ENCODE data around the gene KCND3. TPM values are rescaled to one million over a fixed set of nuclear protein-coding genes. Genes with fewer than 3 reads are reported as not detected.

KCND3 gene
- total RNA-seq, 2 experiments from 2014 or later: not detected

DNA sequence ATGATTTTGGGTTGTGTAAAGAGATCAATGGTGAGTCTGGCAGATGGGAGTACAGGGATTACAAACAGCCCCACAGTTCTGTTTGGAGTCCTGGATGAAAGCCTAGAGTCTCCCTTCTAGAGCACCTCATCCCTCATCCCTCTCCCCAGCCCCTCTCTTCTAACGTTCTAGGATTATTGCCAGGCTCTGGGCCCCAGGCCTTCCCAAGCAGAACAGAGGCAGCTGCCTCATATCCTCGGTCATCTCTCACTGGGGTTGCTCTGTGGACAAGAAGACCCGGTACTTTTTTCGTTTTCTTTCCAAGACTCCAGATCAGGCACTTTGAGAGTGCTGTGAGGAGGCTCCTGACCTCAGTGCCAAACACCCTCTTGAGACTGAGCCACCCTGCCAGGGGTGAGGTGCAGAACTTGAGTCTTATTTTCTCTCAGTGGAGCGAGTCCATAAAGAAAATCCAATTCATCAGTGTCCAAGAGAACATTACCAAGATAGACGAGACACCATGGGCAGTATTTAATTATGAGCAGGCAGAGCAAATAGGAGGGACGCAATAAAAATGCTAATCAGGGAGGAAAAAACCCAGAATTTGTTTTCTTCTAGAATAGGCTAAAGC, 17.1 kb upstream of the KCND3 start:
- DNase-seq: no peak
- Mint-ChIP-seq H3K4me3 (no peak overlapping the region), H3K9me3 (ENCODE audit: low read depth) (no peaks in the 10 kb centered on the region), H3K27ac (no peak overlapping the region), H3K27me3 (peaks cover 12% of the 10 kb centered on the region), H3K4me1 (no peaks in the 10 kb centered on the region), H3K36me3 (ENCODE audit: low read depth) (no peaks in the 10 kb centered on the region)
- POLR2A ChIA-PET: no interaction called here
- ATAC-seq: no peak
- intact Hi-C loops (cut with DNase I, micrococcal nuclease): no loop called here
- CTCF ChIA-PET: no interaction called here

DNA sequence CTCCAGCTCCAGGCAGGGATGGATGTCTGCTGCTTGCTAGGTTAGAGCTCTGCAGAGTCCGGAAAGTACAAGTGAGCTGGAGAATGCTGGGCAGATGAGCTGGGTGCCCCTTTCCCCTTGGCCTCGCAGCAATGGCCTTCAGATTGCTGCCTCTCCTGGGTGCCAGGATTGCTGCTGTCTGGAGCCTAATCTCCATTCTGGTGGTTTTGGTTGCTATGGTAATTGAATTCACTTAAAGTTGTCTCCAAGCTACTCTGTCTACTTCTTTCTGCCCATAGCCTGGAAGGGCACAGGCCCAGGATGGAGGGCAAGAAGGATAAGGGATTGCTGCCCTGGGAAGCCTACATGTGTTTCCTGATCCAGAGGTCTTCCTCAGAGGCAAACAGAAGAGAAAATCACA, 14.6 kb upstream of the KCND3 start:
- H3K36me3 Mint-ChIP-seq (ENCODE audit: low read depth): no peaks in the 10 kb centered on the region
- H3K4me3 Mint-ChIP-seq: no peak overlapping the region
- H3K9me3 Mint-ChIP-seq (ENCODE audit: low read depth): no peaks in the 10 kb centered on the region
- H3K27ac Mint-ChIP-seq: no peak overlapping the region
- intact Hi-C loops (cut with DNase I, micrococcal nuclease): no loop called here
- H3K27me3 Mint-ChIP-seq: peaks cover 24% of the 10 kb centered on the region
- CTCF ChIA-PET: no interaction called here
- no peak for ATAC-seq
- POLR2A ChIA-PET: no interaction called here
- DNase-seq: no peak
- H3K4me1 Mint-ChIP-seq: no peaks in the 10 kb centered on the region

DNA sequence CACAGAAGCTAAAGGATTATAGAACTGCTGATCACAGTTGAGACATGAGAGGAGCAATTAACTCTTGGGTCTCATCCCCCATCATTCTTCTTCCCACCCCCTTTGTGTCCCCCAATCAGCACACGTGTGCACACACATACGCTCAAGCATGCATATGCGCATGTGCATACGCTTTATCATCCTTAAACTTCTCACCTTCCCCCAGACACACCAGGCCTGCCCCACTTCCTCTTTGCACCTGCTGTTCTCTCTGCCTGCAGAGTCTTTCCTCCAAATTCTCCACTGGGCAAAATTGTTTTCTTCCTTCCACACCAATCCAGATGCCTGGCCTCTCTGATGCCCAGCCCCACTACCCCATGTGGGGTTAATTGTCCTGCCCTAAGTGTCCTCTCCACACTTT, 13.0 kb upstream of the KCND3 start:
- no peaks in the 10 kb centered on the region for H3K36me3 Mint-ChIP-seq (ENCODE audit: low read depth)
- H3K27ac Mint-ChIP-seq: no peak overlapping the region
- DNase-seq: no peak
- H3K27me3 Mint-ChIP-seq: peaks cover 28% of the 10 kb centered on the region
- H3K9me3 Mint-ChIP-seq (ENCODE audit: low read depth): no peaks in the 10 kb centered on the region
- CTCF ChIA-PET: no interaction called here
- intact Hi-C loops (cut with DNase I, micrococcal nuclease): no loop called here
- POLR2A ChIA-PET: no interaction called here
- H3K4me1 Mint-ChIP-seq: no peaks in the 10 kb centered on the region
- ATAC-seq: no peak
- H3K4me3 Mint-ChIP-seq: no peak overlapping the region

DNA sequence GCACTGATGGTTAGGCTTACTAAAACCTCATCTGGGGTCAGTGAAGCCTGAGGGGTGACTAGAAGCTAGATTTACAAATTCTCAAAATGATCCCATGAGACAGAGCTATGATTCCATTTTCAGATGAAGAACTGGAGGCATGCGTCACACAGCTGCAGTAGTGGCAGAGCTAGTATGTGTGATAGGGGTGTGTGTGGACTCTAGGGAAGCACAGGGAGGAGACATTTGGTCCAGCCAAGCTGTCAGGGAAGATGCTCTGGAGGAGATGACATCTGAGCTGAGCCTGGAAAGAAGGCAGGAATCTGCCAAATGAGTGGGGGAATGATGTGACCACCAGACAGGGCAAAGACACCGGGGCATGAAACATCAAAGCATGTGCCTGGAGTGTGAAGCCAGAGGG, 12.0 kb upstream of the KCND3 start:
- no peak for DNase-seq
- Mint-ChIP-seq H3K27me3 (peaks cover 31% of the 10 kb centered on the region), H3K36me3 (ENCODE audit: low read depth) (no peaks in the 10 kb centered on the region), H3K4me1 (no peaks in the 10 kb centered on the region), H3K9me3 (ENCODE audit: low read depth) (no peaks in the 10 kb centered on the region), H3K4me3 (no peak overlapping the region), H3K27ac (no peak overlapping the region)
- intact Hi-C loops (cut with DNase I, micrococcal nuclease): no loop called here
- POLR2A ChIA-PET: interaction anchor here (0.6 kb wide), 1 partner anchor 106 kb away, joined by 4 read pairs; no protein-coding TSS in a partner anchor
- CTCF ChIA-PET: no interaction called here
- no peak for ATAC-seq

DNA sequence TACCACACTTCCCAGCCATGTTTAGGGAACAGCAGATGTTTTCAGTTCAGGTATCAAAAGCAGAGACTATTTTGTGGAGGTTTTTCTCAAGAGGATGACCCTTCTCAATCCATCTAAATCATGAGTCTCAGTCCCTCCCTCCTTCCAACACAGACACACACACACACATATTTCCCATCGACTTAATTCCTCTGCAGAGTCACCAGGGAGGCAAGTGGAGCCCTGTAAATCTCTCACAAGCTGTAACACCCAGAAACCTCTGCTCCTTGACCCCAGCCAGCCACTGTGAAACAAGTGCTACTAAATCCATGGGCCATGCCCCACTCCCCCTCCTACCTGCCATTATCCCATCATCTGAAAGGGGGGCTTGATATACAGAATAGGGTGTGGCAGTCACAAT, 10.6 kb upstream of the KCND3 start:
- H3K27ac Mint-ChIP-seq: no peak overlapping the region
- no peaks in the 10 kb centered on the region for H3K9me3 Mint-ChIP-seq (ENCODE audit: low read depth)
- ATAC-seq (no peak), DNase-seq (no peak)
- no peak overlapping the region for H3K4me3 Mint-ChIP-seq
- ChIA-PET POLR2A (no interaction called here), CTCF (interaction anchor here (0.5 kb wide), 1 partner anchor 1938 kb away, joined by 3 read pairs; no protein-coding TSS in a partner anchor)
- H3K4me1 Mint-ChIP-seq: no peaks in the 10 kb centered on the region
- H3K27me3 Mint-ChIP-seq: peaks cover 35% of the 10 kb centered on the region
- H3K36me3 Mint-ChIP-seq (ENCODE audit: low read depth): no peaks in the 10 kb centered on the region
- intact Hi-C loops (cut with DNase I, micrococcal nuclease): no loop called here

DNA sequence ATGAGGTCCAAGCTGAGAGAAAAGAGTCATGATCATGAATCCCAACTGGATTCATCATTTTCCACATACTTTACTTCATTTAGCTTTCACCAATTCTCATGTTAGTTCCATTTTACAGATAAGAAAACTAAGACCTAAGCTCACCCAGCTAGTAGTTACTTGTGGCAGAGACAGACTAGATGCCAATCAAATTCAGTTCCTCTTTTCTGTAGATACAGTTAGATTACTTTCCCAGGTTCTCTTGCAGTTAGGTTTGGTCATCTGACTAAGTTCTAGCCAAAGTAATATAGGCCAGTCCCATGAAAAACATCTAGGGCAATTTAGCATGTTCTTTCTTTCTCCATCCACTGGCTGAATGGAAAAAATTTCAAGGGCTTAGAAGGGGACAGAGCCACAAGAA, 8.9 kb upstream of the KCND3 start:
- intact Hi-C loops (cut with DNase I, micrococcal nuclease): no loop called here
- POLR2A ChIA-PET: no interaction called here
- no peaks in the 10 kb centered on the region for H3K4me1 Mint-ChIP-seq
- no peaks in the 10 kb centered on the region for H3K9me3 Mint-ChIP-seq (ENCODE audit: low read depth)
- CTCF ChIA-PET: no interaction called here
- no peak overlapping the region for H3K4me3 Mint-ChIP-seq
- H3K36me3 Mint-ChIP-seq (ENCODE audit: low read depth): no peaks in the 10 kb centered on the region
- DNase-seq (no peak), ATAC-seq (no peak)
- H3K27ac Mint-ChIP-seq: no peak overlapping the region
- H3K27me3 Mint-ChIP-seq: peaks cover 42% of the 10 kb centered on the region

DNA sequence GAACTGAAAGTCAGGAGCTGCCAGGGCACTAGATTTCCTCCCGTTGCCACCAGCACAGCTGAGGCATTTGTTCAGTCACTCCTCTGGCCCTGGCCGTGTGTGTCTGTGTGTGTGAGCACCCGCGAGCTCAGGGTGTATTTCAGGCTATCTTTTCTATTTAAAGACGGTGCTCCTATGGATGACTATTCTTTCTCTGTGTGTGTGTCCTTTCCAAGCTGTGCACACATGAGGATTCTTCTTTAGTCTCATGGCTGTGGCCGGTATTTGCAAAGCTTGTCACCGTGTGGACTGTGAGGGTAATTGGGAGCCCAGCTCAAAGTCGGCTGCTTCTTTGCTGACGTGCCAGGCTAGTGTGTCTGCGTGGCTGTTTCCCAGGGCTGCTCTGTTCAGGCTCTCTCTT, 3.0 kb upstream of the KCND3 start:
- intact Hi-C loops (cut with DNase I, micrococcal nuclease): no loop called here
- ChIA-PET CTCF (interaction anchor here (0.6 kb wide), 2 partner anchors 89 to 1621 kb away, joined by 3 read pairs; no protein-coding TSS in a partner anchor), POLR2A (no interaction called here)
- Mint-ChIP-seq H3K4me1 (peaks cover 11% of the 10 kb centered on the region), H3K9me3 (ENCODE audit: low read depth) (no peaks in the 10 kb centered on the region), H3K27ac (no peak overlapping the region), H3K36me3 (ENCODE audit: low read depth) (no peaks in the 10 kb centered on the region), H3K4me3 (no peak overlapping the region), H3K27me3 (peaks cover 62% of the 10 kb centered on the region)
- ATAC-seq (no peak), DNase-seq (no peak)

DNA sequence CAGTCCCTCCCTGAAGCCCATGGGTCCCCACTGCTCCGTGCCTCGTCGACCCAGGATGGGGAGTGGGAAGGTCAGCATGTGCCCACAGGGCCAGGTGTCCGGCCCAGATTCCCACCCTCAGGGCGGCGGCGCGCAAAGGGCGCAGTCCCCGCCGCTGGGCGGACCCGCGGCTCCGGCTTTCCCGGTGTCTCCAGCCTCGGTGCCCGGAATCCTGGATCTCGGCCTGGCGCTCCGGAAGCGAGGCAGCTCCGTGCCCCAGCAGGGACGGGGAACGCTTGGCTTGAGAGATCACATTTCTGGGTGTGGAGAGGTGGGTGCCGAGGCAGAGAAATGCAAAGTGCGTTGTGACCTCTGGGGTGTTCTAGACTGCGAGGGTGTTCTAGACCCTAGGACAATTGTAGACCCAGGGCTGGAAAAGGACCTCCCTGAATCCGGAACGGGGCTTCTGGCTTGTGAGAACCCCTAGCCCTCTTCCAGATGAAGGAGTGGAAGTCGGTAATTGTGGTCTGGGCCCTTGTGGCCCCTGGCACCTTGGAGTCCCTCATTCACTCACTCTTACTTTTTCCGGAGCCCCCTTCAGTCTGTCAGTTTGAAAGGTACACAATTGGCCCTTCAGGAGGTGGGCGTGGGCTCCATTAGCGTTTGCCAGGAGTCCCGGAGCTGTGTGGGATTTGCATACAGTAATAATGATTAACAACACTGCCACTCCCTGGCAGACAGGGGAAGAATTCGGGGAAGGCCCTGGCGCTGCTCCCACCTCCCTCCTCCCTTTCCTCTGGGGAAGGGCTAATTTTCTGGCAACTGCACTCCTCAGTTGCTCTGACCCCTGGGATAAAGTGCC, 1.6 kb upstream of the KCND3 start:
- intact Hi-C loops (cut with DNase I, micrococcal nuclease): no loop called here
- Mint-ChIP-seq H3K9me3 (ENCODE audit: low read depth) (no peaks in the 10 kb centered on the region), H3K36me3 (ENCODE audit: low read depth) (no peaks in the 10 kb centered on the region), H3K4me1 (peaks cover 11% of the 10 kb centered on the region), H3K4me3 (peak overlapping the region; percentile 49), H3K27ac (no peak overlapping the region), H3K27me3 (peaks cover 69% of the 10 kb centered on the region)
- DNase-seq (peak; percentile 20), ATAC-seq (peak; percentile 33)
- POLR2A ChIA-PET: no interaction called here
- CTCF ChIA-PET: interaction anchor here (0.6 to 0.8 kb wide), 2 partner anchors 18 to 331 kb away, joined by 4 read pairs; no protein-coding TSS in a partner anchor

DNA sequence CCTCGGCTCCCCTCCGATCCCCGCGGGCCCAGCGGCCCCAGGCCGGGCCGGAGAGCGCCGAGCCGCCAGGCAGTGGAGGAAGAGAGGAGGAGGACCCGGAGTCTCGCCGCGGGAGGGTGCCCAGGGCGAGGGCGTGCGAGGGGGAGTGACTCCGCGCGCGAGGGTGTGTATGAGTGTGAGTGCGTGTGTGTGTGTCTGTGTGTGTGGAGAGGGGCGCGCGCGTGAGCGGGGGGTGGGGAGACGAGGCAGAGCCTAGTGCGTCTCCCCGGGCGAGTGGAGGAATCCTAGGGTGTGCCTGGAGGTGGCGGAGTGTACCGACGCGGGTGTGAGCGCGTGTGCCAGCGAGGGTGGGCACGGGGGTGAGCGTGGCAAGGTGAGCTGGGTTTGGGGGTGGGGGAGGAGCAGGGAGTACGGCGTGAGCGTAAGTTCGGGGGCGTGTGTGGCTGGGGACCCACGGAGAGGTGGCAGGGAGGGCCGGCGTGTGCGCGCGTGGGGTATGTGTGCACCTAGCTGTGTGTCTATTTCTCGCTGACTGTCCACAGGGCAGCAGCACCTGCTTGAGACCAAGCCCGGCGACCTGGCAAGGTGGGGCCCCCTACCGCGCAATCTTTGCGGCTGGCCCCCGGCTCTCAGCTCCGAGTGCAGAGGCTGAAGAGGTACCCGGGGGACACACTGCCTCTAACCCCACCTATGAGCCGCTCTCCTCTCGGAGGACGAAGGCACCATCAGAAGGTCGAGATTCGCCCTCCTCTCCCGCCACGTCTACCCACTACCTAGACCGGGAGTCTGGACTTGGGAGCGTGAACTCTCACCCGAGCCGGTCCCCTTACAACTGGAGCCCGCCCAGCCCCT, 784 bp upstream of the KCND3 start:
- ATAC-seq (peak; percentile 34), DNase-seq (no peak)
- ChIA-PET CTCF (interaction anchor here (0.6 kb wide), 1 partner anchor 19 kb away, joined by 4 read pairs; no protein-coding TSS in a partner anchor), POLR2A (no interaction called here)
- H3K4me1 Mint-ChIP-seq: peaks cover 11% of the 10 kb centered on the region
- H3K27ac Mint-ChIP-seq: no peak overlapping the region
- intact Hi-C loops (cut with DNase I, micrococcal nuclease): no loop called here
- H3K9me3 Mint-ChIP-seq (ENCODE audit: low read depth): no peaks in the 10 kb centered on the region
- no peaks in the 10 kb centered on the region for H3K36me3 Mint-ChIP-seq (ENCODE audit: low read depth)
- peaks cover 63% of the 10 kb centered on the region for H3K27me3 Mint-ChIP-seq
- peak overlapping the region; percentile 49 for H3K4me3 Mint-ChIP-seq

DNA sequence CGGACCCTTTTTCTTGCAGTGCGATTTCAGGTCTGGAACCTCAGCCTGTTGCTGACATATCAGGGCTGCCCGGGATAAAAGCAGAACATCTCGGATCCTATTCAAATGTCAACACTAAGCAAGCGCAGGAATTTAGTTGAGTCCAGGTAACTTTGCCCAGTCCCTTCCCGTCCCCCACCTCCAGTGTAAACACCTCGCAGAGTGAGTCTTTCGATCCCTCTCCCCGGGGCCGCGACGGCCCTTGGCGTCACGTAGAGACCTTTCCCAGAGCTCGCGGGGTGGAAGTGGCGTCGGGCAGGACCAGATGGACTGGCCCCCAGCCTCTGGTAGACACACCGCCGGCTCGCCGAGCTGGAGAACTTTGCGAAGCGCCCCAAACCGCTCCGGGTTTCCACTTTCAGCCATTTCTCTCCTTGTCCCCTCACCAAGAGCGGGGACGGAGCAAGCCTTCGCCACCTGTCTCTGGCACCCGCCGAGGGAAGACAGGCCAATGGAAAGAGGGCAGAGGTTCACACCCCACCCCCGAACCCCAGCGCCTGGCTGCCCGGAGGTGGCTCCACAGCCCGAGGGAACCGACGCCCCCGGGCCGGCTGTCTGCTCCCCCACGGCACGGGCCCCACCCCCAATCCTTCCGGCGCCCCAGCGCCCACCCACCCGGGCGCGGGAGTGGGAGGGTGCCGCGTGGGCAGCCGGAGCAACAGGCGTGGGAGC, 570 bp downstream of the KCND3 start:
- Mint-ChIP-seq H3K9me3 (ENCODE audit: low read depth) (no peaks in the 10 kb centered on the region), H3K36me3 (ENCODE audit: low read depth) (no peaks in the 10 kb centered on the region), H3K27ac (no peak overlapping the region), H3K4me1 (peaks cover 11% of the 10 kb centered on the region), H3K4me3 (peak overlapping the region; percentile 25), H3K27me3 (peaks cover 63% of the 10 kb centered on the region)
- ATAC-seq: no peak
- intact Hi-C loops (cut with DNase I, micrococcal nuclease): no loop called here
- peak; percentile 30 for DNase-seq
- ChIA-PET CTCF (interaction anchor here (0.7 kb wide), 1 partner anchor 492 kb away, joined by 3 read pairs; no protein-coding TSS in a partner anchor), POLR2A (no interaction called here)

DNA sequence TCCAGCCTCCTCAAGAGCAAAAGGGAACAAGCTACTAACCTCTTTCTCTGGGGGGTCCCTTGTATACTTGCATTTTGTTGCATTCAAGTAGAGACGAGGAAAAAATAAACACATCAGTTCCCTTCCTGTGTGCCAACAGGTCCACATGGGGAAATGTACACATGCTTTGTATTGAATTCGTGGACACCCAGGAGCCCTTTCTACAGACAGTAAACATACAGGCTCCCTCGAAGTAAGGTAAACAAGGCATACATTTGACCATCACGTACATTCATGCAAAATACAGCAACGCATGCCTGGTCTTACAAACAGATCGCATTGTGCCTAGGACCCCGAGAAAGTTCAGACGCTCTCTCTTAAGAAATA, 1.1 kb downstream of the KCND3 start:
- intact Hi-C loops (cut with DNase I, micrococcal nuclease): no loop called here
- ChIA-PET CTCF (interaction anchor here (0.7 to 0.8 kb wide), 2 partner anchors 9 to 492 kb away, joined by 3 read pairs; no protein-coding TSS in a partner anchor), POLR2A (no interaction called here)
- peaks cover 68% of the 10 kb centered on the region for H3K27me3 Mint-ChIP-seq
- H3K4me3 Mint-ChIP-seq: peak overlapping the region; percentile 25
- H3K27ac Mint-ChIP-seq: no peak overlapping the region
- peaks cover 11% of the 10 kb centered on the region for H3K4me1 Mint-ChIP-seq
- no peaks in the 10 kb centered on the region for H3K9me3 Mint-ChIP-seq (ENCODE audit: low read depth)
- ATAC-seq (no peak), DNase-seq (no peak)
- H3K36me3 Mint-ChIP-seq (ENCODE audit: low read depth): no peaks in the 10 kb centered on the region
